Measurements from ENCODE around the gene PTN.

- TF ChIP-seq, protein P1, sequence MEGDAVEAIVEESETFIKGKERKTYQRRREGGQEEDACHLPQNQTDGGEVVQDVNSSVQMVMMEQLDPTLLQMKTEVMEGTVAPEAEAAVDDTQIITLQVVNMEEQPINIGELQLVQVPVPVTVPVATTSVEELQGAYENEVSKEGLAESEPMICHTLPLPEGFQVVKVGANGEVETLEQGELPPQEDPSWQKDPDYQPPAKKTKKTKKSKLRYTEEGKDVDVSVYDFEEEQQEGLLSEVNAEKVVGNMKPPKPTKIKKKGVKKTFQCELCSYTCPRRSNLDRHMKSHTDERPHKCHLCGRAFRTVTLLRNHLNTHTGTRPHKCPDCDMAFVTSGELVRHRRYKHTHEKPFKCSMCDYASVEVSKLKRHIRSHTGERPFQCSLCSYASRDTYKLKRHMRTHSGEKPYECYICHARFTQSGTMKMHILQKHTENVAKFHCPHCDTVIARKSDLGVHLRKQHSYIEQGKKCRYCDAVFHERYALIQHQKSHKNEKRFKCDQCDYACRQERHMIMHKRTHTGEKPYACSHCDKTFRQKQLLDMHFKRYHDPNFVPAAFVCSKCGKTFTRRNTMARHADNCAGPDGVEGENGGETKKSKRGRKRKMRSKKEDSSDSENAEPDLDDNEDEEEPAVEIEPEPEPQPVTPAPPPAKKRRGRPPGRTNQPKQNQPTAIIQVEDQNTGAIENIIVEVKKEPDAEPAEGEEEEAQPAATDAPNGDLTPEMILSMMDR (IDR thresholded peaks at IDR 0.05): no peak
- no peak for TF ChIP-seq EZH2 (IDR thresholded peaks at IDR 0.05)
Measured at GRCh38 chr7:137231167-137231566, 112.4 kb downstream of the PTN start.
